ENCODE measurements around the gene SCTR. TPM values are rescaled to one million over a fixed set of nuclear protein-coding genes. Genes with fewer than 3 reads are reported as not detected.

Gene SCTR
- total RNA-seq, 1 donor from 2014 or later: 33.1 TPM

DNA sequence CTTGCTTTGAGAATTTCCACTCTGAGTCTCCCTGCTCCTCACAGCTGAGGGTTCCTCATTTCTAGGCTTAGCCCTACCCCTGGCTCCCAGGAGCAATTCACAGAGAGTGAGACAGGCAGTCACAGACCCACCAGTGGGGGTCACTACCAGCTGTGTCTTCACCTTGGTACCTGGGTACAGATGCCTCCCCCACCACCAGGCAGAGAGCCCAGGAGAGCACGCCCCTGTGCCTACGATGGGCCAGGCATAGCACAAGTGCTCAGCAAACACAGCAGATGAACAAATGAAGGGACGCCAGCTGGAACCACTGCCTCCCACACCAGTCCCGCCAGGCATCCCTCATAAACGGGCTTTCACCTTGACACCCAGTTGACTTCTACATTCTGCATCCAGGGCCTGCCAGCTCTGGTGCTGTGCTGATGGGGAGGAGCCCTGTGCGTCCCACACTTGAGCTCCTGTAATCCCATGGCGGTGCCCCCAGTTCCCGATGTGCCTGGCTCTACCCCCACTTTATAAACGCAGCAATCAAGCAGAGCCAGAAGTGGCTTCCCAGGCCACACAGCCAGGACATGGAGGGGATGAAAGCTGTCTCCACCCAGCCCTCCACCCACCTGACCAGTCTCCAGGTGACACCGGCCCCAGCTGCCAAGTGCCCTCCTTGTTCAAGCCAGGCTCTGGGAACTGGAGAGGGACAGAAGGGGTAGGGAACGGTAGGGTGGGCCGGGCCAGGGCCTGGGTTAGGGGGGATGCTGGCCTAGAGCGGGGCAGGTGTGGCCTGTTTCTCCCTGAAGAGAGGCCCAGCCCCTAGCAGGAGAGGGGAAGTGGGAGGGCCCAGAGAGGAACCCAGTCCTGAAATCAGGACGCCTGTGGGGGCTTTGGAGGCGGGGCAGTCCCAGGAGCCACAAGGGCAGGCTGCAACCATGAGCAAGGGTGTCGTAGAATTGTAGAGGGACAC is 42.5 kb downstream of the SCTR start:
- TF ChIP-seq, protein P1, sequence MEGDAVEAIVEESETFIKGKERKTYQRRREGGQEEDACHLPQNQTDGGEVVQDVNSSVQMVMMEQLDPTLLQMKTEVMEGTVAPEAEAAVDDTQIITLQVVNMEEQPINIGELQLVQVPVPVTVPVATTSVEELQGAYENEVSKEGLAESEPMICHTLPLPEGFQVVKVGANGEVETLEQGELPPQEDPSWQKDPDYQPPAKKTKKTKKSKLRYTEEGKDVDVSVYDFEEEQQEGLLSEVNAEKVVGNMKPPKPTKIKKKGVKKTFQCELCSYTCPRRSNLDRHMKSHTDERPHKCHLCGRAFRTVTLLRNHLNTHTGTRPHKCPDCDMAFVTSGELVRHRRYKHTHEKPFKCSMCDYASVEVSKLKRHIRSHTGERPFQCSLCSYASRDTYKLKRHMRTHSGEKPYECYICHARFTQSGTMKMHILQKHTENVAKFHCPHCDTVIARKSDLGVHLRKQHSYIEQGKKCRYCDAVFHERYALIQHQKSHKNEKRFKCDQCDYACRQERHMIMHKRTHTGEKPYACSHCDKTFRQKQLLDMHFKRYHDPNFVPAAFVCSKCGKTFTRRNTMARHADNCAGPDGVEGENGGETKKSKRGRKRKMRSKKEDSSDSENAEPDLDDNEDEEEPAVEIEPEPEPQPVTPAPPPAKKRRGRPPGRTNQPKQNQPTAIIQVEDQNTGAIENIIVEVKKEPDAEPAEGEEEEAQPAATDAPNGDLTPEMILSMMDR (IDR thresholded peaks at IDR 0.05; ENCODE audit: unreplicated experiment): no peak
- Mint-ChIP-seq H3K36me3 (ENCODE audit: insufficient read depth) (peaks cover 3% of the 10 kb centered on the region), H3K27ac (no peak overlapping the region), H3K4me1 (ENCODE audit: low read depth) (peaks cover 51% of the 10 kb centered on the region), H3K27me3 (no peaks in the 10 kb centered on the region), H3K9me3 (ENCODE audit: low read depth) (no peaks in the 10 kb centered on the region), H3K4me3 (ENCODE audit: low read depth) (no peak overlapping the region)
- DNase-seq (ENCODE audit: low spot score, unreplicated experiment): no peak

DNA sequence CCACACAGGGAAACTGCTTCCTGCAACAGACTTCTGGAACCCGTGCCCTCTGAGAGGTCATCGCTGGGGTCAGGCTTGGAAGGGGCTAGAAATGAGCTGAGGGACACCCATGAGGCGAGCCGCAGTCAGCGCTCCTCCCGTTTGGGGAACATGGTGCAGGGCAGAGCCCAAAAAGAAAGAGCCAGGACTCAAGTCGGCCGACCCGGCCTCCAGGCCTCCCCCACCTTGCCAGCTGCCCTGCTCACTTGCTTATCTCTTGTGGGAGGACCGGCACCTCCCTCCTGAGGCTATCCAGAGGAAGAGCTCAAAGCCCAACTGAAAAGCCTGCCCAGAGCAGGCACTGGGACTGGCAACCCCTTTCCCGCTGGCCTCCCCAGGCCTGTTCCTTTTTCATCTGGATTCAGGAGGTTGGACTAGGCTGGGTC is 43.6 kb downstream of the SCTR start:
- H3K9me3 Mint-ChIP-seq (ENCODE audit: low read depth): no peaks in the 10 kb centered on the region
- peaks cover 46% of the 10 kb centered on the region for H3K4me1 Mint-ChIP-seq (ENCODE audit: low read depth)
- H3K4me3 Mint-ChIP-seq (ENCODE audit: low read depth): no peak overlapping the region
- TF ChIP-seq, protein P1 (IDR thresholded peaks at IDR 0.05; ENCODE audit: unreplicated experiment): no peak
- no peaks in the 10 kb centered on the region for H3K27me3 Mint-ChIP-seq
- peak overlapping the region; percentile 41 for H3K27ac Mint-ChIP-seq
- peaks cover 3% of the 10 kb centered on the region for H3K36me3 Mint-ChIP-seq (ENCODE audit: insufficient read depth)
- no peak for DNase-seq (ENCODE audit: low spot score, unreplicated experiment)

DNA sequence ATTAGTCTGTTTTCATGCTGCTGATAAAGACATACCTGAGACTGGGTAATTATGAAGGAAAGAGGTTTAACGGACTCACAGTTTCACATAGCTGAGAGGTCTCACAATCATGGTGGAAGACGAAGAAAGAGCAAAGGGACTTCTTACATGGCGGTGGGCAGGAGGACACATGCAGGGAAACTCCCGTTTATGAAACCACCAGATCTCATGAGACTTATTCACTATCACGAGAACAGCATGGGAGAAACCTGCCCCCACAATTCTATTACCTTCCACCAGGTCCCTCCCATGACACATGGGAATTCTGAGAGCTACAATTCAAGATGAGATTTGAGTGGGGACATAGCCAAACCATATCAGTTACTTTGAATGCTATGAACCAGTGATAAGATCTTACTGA is 44.1 kb downstream of the SCTR start:
- Mint-ChIP-seq H3K4me1 (ENCODE audit: low read depth) (peaks cover 41% of the 10 kb centered on the region), H3K9me3 (ENCODE audit: low read depth) (no peaks in the 10 kb centered on the region), H3K27ac (no peak overlapping the region), H3K4me3 (ENCODE audit: low read depth) (peak overlapping the region; percentile 25), H3K27me3 (no peaks in the 10 kb centered on the region), H3K36me3 (ENCODE audit: insufficient read depth) (peaks cover 3% of the 10 kb centered on the region)
- TF ChIP-seq, protein P1 (IDR thresholded peaks at IDR 0.05; ENCODE audit: unreplicated experiment): no peak
- DNase-seq (ENCODE audit: low spot score, unreplicated experiment): no peak

DNA sequence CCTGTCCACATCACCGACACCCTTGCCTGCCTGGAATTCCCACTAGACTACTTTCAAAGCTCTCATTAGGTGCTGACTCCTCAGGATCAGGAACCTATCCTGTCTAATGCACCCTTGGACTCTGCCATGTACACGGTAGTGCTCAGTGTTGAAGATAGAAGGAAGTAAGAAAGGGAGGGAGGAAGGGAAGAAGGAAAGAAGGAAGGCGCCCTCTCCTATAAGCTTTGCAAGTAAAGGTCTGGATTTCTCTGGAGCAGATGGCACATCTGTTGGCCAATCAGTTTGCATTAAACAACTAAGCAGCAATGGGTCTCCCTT is 45.3 kb downstream of the SCTR start:
- Mint-ChIP-seq H3K4me1 (ENCODE audit: low read depth) (peaks cover 34% of the 10 kb centered on the region), H3K9me3 (ENCODE audit: low read depth) (no peaks in the 10 kb centered on the region), H3K27ac (no peak overlapping the region), H3K27me3 (no peaks in the 10 kb centered on the region), H3K36me3 (ENCODE audit: insufficient read depth) (peaks cover 3% of the 10 kb centered on the region), H3K4me3 (ENCODE audit: low read depth) (no peak overlapping the region)
- TF ChIP-seq, protein P1 (IDR thresholded peaks at IDR 0.05; ENCODE audit: unreplicated experiment): no peak
- no peak for DNase-seq (ENCODE audit: low spot score, unreplicated experiment)

DNA sequence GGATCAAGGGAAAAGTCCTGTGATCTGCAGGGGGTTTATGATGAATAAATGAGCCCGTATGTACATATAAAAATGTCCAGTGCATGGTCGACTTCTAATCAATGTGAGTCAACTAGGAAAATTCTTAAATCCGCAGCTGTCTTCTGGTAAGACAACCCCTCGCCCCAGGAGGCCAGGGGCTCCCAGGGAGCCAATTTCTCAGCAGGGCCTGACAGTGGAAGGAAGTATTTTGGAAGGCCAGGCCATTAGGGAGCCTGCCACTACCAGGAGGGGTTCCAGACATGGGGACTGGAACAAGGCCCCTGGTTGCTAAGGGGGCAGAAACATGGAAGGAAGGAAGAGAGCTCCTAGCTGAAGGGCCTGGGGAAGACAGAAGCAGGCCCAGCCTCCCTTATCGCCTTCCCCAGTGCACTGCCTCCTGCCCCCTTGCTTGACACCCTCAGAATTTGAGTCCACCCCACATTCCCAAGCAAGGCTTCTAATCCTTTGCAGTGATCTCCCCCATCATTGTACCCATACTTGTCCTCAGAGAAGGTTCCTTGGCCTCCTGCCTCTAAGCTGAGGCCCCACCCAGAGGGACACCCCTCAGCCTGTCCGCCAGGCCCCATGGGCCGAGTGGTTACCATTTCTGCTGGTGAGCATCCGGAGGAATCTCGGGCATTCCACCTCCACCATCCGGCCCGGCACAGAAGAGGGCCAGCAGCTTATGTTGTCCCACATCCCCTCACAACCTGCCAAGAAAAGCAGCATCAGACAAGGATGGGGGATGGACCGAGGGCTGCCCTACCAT is 45.9 kb downstream of the SCTR start:
- TF ChIP-seq, protein P1 (IDR thresholded peaks at IDR 0.05; ENCODE audit: unreplicated experiment): no peak
- no peak overlapping the region for H3K27ac Mint-ChIP-seq
- H3K4me3 Mint-ChIP-seq (ENCODE audit: low read depth): no peak overlapping the region
- H3K36me3 Mint-ChIP-seq (ENCODE audit: insufficient read depth): peaks cover 3% of the 10 kb centered on the region
- peaks cover 29% of the 10 kb centered on the region for H3K4me1 Mint-ChIP-seq (ENCODE audit: low read depth)
- no peaks in the 10 kb centered on the region for H3K9me3 Mint-ChIP-seq (ENCODE audit: low read depth)
- no peaks in the 10 kb centered on the region for H3K27me3 Mint-ChIP-seq
- no peak for DNase-seq (ENCODE audit: low spot score, unreplicated experiment)

Measured in progenitor cell of endocrine pancreas (in vitro differentiated cells).